GM19397 (cell line): ENCODE data around the gene PRR12.

ENCODE experiments used
- ATAC-seq: cut with Tn5 transposase; IDR thresholded peaks from one replicate; pipeline ENCODE4 v1.9.1; 2021; ENCODE audit warnings: mild to moderate bottlenecking, moderate library complexity; ENCODE audit not compliant: unreplicated experiment

PRR12 gene

DNA sequence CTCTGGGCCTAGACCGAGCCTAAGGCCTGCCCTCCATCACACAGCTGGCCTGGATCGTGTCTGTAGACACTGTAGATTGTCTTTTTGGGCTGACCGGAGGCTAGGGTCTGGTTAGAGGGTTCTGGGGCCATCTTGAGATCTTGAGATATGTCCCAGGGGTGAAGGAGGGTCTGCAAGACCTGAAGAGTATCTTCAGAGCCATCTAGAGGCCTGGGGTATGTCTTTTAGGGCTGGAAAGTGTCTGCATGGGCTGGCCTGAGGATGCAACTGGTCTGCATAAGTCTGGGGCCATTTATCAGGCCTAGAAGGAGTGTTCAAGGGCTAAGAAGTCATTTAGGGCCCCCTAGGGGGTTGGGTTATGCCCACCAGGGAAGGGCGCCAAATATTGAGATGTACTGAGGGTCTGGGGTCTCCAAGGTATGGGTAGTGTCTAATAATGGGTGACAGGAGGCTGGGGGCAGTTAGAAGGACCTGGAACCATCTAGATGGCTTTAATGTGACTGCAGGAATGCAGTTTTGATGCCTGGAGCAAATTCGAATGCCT, 51.6 kb downstream of the PRR12 start:
- no peak for ATAC-seq

DNA sequence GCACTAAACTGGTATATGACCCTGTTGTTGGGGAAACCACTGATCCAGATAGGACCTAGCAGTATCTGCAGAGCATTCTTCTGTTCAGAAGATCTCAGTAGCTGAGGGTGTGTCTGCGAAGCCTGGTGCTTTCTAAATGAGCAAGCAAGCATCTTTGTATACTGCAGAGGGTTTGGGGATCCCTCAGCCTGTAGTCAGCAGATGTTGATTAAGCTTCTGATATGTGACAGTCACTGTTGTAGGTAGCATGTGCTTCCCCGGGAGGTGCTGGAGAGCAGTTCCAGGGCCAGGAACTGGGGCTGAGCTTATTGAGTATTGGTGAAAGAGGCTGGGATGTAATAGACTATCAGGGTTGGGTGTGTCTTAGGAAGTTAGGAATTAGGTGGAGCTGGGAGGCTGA, 52.5 kb downstream of the PRR12 start:
- no peak for ATAC-seq

DNA sequence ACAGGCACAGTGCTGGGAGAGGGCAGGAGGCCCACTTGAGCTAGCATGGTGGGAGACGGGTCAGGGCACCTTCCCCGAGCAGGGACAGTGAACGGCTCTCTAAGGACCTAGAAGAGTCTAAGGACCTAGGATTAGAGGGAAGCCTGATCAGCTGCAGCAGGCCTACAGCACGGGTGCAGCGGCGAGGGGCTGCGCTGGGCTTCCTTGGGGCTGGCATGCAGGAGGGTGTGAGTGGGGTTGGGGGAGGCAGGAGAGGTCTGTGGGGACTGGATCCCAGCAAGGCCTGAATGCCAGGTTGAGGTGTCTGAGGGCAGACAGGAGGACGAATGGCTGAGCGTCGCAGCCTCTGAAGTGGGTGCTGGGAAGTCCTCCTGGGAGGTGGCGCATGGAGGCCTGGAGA, 54.6 kb downstream of the PRR12 start:
- no peak for ATAC-seq

- ATAC-seq = no peak
Observed at GRCh38 chr19:49645995-49646394, 55.0 kb downstream of the PRR12 start.

- ATAC-seq = no peak
Observed at GRCh38 chr19:49646586-49646985, 55.6 kb downstream of the PRR12 start.

- no peak for ATAC-seq
Observed at GRCh38 chr19:49651029-49651819, 60.2 kb downstream of the PRR12 start.

DNA sequence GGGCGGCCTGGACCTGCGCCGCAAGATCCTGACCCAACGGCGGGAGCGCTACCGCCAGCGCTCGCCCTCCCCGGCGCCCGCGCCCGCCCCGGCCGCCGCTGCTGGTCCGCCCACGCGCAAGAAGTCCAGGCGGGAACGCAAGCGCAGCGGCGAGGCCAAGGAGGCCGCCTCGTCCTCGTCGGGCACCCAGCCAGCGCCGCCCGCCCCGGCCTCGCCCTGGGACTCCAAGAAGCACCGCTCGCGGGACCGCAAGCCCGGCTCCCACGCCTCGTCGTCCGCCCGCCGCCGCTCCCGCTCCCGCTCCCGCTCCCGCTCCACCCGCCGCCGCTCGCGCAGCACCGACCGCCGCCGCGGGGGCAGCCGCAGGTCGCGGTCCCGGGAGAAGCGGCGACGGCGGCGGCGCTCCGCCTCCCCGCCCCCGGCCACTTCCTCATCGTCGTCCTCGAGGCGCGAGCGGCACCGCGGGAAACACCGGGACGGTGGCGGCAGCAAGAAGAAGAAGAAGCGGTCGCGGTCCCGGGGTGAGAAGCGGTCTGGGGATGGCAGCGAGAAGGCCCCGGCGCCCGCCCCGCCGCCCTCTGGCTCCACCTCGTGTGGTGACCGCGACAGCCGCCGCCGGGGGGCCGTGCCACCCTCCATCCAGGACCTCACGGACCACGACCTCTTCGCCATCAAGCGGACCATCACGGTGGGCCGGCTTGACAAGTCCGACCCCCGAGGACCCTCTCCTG, 61.0 kb downstream of the PRR12 start:
- ATAC-seq = no peak

GRCh38 chr19:49652551-49653465, 61.8 kb downstream of the PRR12 start:
- ATAC-seq = no peak

GRCh38 chr19:49653466-49653806, 62.5 kb downstream of the PRR12 start:
- no peak for ATAC-seq

DNA sequence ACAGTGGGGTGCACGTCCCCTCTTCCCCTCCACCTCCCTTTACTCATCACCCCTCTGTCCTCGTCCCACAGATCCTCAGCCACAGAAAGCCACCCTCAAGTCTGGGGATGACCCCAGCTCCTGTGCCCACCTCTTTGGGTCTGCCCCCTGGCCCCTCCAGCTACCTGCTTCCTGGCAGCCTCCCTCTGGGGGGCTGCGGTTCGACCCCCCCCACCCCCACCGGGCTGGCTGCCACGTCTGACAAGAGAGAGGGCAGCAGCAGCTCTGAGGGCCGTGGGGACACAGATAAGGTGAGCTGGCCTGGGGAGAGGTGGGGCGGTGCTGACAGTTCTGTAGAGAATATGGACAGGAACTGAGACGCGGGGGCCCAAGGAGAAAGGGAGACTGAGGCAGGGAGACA, 63.6 kb downstream of the PRR12 start:
- ATAC-seq = no peak

DNA sequence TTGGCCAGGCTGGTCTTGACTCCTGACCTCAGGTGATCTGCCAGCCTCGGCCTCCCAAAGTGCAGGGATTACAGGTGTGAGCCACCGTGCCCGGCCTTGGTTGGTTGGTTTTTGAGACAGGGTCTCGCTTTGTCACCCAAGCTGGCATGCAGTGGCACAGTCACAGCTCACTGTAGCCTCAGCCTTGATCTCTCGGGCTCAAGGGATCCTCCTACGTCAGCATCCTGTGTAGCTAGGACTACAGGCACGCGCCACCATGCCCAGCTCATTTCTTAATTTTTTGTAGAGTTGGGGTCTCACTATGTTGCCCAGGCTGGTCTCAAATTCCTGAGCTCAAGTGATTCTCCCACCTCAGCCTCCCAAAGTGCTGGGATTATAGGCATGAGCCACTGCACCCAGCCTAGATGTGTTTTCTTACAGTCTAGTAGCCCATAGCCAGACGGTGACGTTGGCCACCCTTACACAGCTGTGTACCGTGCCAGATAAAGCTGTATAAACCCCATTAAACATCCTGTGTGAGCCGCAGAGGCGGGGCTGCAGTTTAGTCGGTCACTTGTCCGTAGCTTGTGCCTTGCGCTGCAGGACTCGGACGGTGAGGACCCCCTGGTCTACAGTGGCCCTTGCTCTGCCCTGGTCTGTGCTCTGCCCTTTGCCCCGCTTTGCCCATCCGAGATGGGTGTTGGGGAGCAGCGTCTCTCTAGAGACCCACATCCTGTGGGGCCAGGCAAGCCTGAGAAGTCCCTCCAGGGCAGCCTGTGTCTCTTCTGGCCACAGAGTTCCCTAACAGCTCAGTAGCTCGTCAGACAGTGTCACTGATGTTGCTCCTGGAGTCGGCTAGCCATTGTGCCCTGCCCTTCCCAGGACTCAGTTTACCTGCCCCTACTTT, 64.8 kb downstream of the PRR12 start:
- no peak for ATAC-seq

DNA sequence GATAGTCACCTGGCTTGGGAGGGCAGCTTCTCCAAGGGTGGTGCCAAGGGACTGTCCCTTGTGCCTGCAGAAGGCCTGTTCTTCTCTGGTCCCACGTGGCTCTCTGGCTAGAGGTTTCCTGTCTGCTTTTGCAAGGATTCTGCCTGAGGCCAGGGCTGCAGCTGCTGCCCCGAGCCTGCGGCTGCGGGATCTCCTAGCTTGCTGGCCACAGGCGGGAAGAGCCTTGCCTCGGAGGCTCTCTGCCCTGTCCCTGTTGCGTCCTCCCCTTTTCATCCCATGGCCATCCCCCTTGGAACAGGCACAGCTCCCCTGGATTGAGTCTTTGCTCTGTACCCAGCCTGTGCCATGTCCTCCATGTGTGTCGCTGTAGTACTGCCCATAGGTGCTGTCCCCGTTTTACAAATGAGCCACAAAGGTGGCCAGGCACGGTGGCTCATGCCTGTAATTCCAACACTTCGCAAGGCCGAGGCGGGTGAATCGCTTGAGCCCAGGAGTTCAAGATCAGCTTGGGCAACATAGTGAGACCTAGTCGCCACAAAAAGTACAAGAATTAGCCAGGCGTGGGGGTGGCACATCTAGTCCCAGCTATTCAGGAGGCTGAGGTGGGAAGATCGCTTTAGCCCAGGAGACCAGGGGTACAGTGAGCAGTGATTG, 65.6 kb downstream of the PRR12 start:
- ATAC-seq = no peak

DNA sequence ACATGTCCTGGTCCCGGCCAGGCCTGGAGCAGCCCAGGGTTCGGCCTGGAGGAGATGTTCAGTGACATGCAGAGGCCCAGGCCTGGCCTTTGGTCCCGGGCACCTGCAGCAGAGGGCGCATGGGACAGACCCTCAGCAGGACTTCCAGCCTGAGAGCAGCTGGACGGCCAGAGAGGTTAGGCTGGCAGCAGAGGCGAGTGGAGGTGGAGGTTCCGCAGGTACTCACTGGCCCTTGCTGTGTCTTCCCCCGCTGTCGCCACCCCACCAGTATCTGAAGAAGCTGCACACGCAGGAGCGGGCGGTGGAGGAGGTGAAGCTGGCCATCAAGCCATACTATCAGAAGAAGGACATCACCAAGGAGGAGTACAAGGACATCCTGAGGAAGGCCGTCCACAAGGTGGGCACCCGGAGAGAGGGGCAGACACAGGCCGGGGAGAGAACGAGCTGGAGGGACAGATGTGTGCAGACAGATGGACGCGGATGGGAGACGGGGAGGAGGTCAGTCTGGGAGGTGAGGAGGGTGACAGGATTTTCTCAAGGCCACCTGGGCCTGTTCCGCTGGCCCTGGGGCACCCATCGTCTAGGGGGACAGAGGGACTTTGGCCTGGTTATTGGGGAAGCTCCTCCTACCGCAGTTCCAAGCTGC, 66.6 kb downstream of the PRR12 start:
- no peak for ATAC-seq

GRCh38 chr19:49658139-49658517, 67.1 kb downstream of the PRR12 start:
- ATAC-seq = no peak

DNA sequence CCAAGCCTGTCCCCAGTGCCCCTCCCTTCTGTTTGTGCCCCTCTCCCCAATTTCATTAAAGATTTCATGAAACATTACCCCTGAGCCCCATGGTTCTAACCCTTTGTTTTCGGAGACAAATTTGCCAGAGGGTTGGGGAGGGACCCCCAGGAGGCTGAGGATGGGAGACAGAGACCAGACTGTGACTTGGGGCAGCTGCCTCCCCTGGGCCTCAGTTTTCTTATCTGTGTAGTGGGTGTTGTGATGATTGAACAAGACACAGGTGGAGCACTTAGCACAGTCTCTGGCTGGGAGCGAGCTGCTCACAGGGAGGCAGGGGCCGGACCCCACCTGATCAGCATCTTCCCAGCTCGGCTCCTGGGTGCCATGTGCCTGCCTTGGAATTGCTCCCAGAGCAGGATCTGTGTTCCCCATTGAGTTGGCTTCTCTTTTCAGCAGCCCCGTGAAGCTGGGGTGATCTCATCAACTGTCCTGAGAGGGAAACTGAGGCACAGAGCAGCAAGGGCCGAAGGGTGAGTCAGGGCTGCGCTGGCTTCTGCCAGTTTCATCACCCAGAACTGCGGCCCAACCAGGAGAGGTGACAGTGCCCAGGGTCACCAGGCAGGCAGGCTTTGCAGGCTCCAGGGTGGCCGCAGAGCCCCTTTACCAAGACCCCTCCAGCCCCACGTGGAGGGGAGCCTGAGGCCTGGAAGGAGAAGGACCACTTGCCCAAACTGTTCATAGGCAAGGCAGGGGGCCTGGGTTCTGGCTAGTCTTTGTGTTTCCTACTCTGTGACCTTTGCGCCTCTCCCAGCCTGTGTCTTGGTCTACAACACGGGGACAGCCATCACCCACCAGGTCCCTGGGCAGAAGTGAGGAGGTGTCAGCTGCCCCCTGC, 67.8 kb downstream of the PRR12 start:
- no peak for ATAC-seq

DNA sequence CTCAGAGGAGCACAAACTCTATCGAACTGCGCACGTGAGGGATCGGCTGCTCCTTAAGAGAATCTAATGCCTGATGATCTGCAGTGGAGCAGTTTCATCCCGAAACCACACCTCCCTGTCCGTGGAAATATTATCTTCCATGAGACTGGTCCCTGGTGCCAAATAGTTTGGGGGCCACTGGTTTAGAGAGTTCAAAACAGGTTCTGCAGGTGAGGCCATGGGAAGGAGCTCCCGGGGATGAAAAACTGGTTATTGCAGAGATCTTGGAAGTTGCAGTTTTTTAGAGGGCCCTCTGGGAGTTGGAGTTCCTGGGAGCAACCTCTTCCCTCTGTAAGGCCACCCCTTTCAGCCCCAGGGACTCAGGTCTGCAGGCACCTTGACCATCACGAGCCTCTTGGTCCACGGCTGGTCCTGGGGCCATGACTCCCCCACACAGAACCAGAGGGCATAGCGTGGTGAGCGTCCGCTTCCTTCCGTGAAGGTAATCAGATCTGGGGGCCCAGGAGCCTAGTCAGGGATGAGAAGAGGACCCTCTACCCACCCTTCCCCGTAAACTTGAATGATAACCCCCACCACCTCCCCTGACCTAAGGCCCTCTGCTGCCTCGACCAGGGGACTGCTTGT, 69.5 kb downstream of the PRR12 start:
- no peak for ATAC-seq

GRCh38 chr19:49662011-49662410, 71.0 kb downstream of the PRR12 start:
- no peak for ATAC-seq

- no peak for ATAC-seq
Observed at GRCh38 chr19:49663224-49663623, 72.2 kb downstream of the PRR12 start.
